CD4-positive, alpha-beta T cell (primary cell): ENCODE results near the gene EDRF1. TPM values are rescaled to one million over a fixed set of nuclear protein-coding genes. Genes with fewer than 3 reads are reported as not detected.
"Not testable (repeated sequence)": the region's sequence is repeated elsewhere in the genome, so short reads cannot be mapped to it uniquely, and the experiment has no call there.

Experiments used
- ATAC-seq: fragments of 200-7000 bp; cut with Tn5 transposase; one replicate; pipeline ENCODE4 v1.10.0; 2022; ENCODE audit warnings: mild to moderate bottlenecking; ENCODE audit not compliant: poor library complexity
- CTCF ChIA-PET: fragments of 350-600 bp; sonication (Branson Sonifier 250); formaldehyde crosslinking; loops from one replicate; lab custom pipeline; 2021; ENCODE audit warnings: antibody characterized with exemption, inconsistent platforms; lab: Charles Lee
- POLR2A ChIA-PET: fragments of 350-600 bp; sonication (Branson Sonifier 250); formaldehyde crosslinking; loops from one replicate; lab custom pipeline; 2021; ENCODE audit warnings: antibody characterized with exemption, inconsistent platforms; lab: Charles Lee
- DNase-seq, 14 experiments: peaks; one replicate each; pipeline ENCODE4 v3.0.0-alpha.2; 2013 to 2020; ENCODE audit warnings: mixed read lengths in 2 of 14
- H3K27ac ChIP-seq, 2 donors: one replicate each; pipeline versions ENCODE4 v1.5.1 to v1.7.0; 2013; ENCODE audit warnings: low read length in 2 of 2, low read depth in 1 of 2, mild to moderate bottlenecking in 1 of 2
- H3K27me3 ChIP-seq, 2 experiments: 1 replicate in 1 of 2; 2 replicates in 1 of 2; pipeline versions ENCODE4 v1.6.1 to v1.7.0; 2013; ENCODE audit warnings: low read length in 2 of 2, control low read depth in 1 of 2, mild to moderate bottlenecking in 1 of 2, moderate library complexity in 1 of 2; ENCODE audit not compliant: insufficient read depth in 2 of 2, control insufficient read depth in 1 of 2
- H3K36me3 ChIP-seq: one replicate; pipeline ENCODE4 v1.6.1; 2013; ENCODE audit warnings: low read length, control low read depth; ENCODE audit not compliant: insufficient read depth
- H3K4me1 ChIP-seq: one replicate; pipeline ENCODE4 v1.6.1; 2013; ENCODE audit warnings: low read length, control low read depth; ENCODE audit not compliant: insufficient read depth
- H3K4me3 ChIP-seq: one replicate; pipeline ENCODE4 v1.5.1; 2013; ENCODE audit warnings: mild to moderate bottlenecking, low read length, moderate library complexity
- H3K9me3 ChIP-seq, 2 experiments: 1 replicate in 1 of 2; 2 replicates in 1 of 2; pipeline versions ENCODE4 v1.6.1 to v1.7.0; 2013; ENCODE audit warnings: low read length in 2 of 2, mild to moderate bottlenecking in 2 of 2, control low read depth in 1 of 2, moderate library complexity in 1 of 2; ENCODE audit not compliant: control insufficient read depth in 1 of 2, insufficient read depth in 1 of 2
- H3K27ac Mint-ChIP-seq: one replicate; pipeline ENCODE4 v1.8.0; 2020; ENCODE audit warnings: mixed read lengths
- H3K27me3 Mint-ChIP-seq: one replicate; pipeline ENCODE4 v1.8.0; 2021; ENCODE audit warnings: mixed read lengths
- H3K36me3 Mint-ChIP-seq: one replicate; pipeline ENCODE4 v1.8.0; 2021; ENCODE audit warnings: low read depth, mixed read lengths
- H3K4me1 Mint-ChIP-seq: one replicate; pipeline ENCODE4 v1.8.0; 2021; ENCODE audit warnings: low read depth, mixed read lengths
- H3K4me3 Mint-ChIP-seq: one replicate; pipeline ENCODE4 v1.8.0; 2020; ENCODE audit warnings: mild to moderate bottlenecking, mixed read lengths
- H3K9me3 Mint-ChIP-seq: one replicate; pipeline ENCODE4 v1.8.0; 2020; ENCODE audit warnings: mixed read lengths
- intact Hi-C, 2 experiments: fragments of 100-400 bp; cut with DNase I in 1 of 2; cut with micrococcal nuclease in 1 of 2; formaldehyde crosslinking; loops; one replicate each; pipeline versions ENCODE4 v1.15.1 to v1.9.0; 2023 to 2025; cut with DNase I, micrococcal nuclease
- total RNA-seq, 174 experiments: library from RNA in 2 of 174; stranded (reverse) in 2 of 174; gene quantifications; one replicate each; pipeline ENCODE4 v1.2.3 and lab custom pipeline; 2021 to 2026
- TF ChIP-seq, protein P1 (sequence below): fragments of 200-600 bp; IDR thresholded peaks from one replicate; pipeline ENCODE4 v1.8.0; 2022; ENCODE audit warnings: antibody characterized with exemption, mild to moderate bottlenecking

EDRF1 gene
- total RNA-seq, 2 experiments from 2014 or later: 39.0 to 39.8 TPM

DNA sequence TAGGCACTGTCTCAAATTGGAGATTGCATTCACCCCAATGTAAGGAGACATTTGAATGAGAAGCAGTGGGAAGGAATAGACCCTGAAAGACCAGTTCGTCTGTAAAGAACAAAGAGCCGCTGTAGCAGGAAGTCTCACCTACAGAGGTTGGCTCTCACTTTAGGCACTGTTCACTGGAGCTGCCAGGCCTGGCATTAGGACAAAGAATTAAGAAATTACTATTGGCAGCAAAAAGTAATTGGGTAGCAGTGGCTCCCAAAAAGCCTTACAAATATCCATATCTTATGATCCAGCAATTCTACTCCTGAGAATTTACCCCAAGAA is 26.0 kb upstream of the EDRF1 start:
- Histone ChIP-seq H3K4me1 (no peaks in the 10 kb centered on the region), H3K27ac (no peak overlapping the region), H3K9me3 (no peaks in the 10 kb centered on the region), H3K27me3 (peaks cover 0 to 6% of the 10 kb centered on the region in 2 experiments), H3K36me3 (no peaks in the 10 kb centered on the region), H3K4me3 (no peak overlapping the region)
- no peak for DNase-seq
- no peak overlapping the region for H3K4me3 Mint-ChIP-seq
- TF ChIP-seq, protein P1, sequence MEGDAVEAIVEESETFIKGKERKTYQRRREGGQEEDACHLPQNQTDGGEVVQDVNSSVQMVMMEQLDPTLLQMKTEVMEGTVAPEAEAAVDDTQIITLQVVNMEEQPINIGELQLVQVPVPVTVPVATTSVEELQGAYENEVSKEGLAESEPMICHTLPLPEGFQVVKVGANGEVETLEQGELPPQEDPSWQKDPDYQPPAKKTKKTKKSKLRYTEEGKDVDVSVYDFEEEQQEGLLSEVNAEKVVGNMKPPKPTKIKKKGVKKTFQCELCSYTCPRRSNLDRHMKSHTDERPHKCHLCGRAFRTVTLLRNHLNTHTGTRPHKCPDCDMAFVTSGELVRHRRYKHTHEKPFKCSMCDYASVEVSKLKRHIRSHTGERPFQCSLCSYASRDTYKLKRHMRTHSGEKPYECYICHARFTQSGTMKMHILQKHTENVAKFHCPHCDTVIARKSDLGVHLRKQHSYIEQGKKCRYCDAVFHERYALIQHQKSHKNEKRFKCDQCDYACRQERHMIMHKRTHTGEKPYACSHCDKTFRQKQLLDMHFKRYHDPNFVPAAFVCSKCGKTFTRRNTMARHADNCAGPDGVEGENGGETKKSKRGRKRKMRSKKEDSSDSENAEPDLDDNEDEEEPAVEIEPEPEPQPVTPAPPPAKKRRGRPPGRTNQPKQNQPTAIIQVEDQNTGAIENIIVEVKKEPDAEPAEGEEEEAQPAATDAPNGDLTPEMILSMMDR: no peak
- H3K4me1 Mint-ChIP-seq: peaks cover 4% of the 10 kb centered on the region
- no peaks in the 10 kb centered on the region for H3K9me3 Mint-ChIP-seq
- intact Hi-C loops: no loop called here
- POLR2A ChIA-PET: no interaction called here
- H3K27ac Mint-ChIP-seq: no peak overlapping the region
- no peaks in the 10 kb centered on the region for H3K36me3 Mint-ChIP-seq
- CTCF ChIA-PET: no interaction called here
- H3K27me3 Mint-ChIP-seq: peaks cover 11% of the 10 kb centered on the region
- no peak for ATAC-seq

DNA sequence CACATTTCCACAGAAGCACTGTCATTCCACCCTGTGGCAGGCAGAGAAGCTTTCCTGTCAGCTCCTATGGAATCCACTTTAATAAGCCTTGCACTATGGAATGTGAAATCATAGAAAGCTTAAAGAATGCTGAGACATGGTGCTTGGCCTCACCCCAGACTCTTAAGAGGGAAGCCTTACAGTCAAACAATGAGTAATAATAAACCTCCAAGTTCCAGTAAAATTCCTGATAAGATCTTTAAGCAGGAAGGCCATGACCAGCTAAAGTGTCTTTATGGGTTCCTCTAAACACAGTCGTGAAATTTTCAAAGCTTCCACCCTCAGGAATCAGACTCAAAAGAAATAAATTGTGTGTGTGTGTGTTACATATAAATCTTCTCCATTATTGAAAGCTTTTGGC is 24.6 kb upstream of the EDRF1 start:
- Histone ChIP-seq H3K4me1 (no peaks in the 10 kb centered on the region), H3K27ac (no peak overlapping the region), H3K27me3 (peaks cover 0 to 4% of the 10 kb centered on the region in 2 experiments), H3K4me3 (no peak overlapping the region), H3K36me3 (no peaks in the 10 kb centered on the region), H3K9me3 (no peaks in the 10 kb centered on the region)
- no peak for ATAC-seq
- no peak overlapping the region for H3K27ac Mint-ChIP-seq
- DNase-seq: no peak
- intact Hi-C loops: no loop called here
- peaks cover 4% of the 10 kb centered on the region for H3K4me1 Mint-ChIP-seq
- TF ChIP-seq, protein P1: no peak
- H3K36me3 Mint-ChIP-seq: no peaks in the 10 kb centered on the region
- CTCF ChIA-PET: no interaction called here
- H3K4me3 Mint-ChIP-seq: no peak overlapping the region
- H3K9me3 Mint-ChIP-seq: no peaks in the 10 kb centered on the region
- H3K27me3 Mint-ChIP-seq: peaks cover 6% of the 10 kb centered on the region
- POLR2A ChIA-PET: no interaction called here

DNA sequence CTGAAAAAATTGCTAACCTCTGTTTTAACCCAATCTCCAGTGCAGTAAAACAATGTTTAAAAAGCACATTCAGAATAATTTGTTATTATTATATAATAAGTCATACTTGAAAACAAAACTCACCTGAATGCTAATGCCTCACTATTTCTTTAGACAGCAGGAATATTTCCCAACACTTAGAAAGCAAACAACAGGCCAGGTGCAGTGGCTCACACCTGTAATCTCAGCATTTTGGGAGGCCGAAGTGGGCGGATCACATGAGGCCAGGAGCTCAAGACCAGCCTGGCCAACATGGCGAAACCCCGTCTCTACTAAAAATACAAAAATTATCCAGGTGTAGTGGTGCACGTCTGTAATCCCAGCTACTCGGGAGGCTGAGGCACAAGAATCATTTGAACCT is 22.6 kb upstream of the EDRF1 start:
- CTCF ChIA-PET, POLR2A ChIA-PET, DNase-seq, H3K4me3 Mint-ChIP-seq, H3K27me3 Mint-ChIP-seq, H3K27ac Mint-ChIP-seq, H3K36me3 Mint-ChIP-seq, H3K9me3 Mint-ChIP-seq, H3K36me3 ChIP-seq, H3K4me3 ChIP-seq, H3K9me3 ChIP-seq, ATAC-seq, intact Hi-C loops, H3K27ac ChIP-seq, H3K4me1 Mint-ChIP-seq, H3K4me1 ChIP-seq, H3K27me3 ChIP-seq: not testable (repeated sequence)

DNA sequence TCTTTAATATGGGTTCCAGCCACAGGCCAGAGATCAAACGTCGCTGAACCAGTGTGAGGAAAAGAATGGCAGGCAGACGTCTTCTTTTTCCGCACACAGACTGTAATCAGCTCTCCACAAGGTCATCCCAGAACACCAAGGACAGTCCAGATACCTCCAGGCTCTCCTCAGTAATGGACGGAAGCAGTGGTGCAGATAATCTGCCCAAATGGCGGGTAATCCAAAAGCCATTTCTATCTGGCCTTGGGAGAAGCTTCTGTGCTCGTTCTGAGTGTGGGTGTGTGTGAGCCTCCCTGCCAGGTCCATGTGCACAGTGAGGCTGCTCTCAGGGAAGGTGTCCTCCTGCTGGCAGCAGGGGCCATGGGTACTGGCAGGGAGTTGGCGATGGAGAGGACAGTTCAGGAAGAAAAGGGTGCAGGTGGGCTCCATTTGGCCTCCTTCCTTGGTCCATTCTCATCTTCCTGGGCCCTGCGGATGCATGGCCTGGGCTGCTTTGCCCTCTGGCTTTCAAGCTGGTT is 21.0 kb upstream of the EDRF1 start:
- H3K36me3 Mint-ChIP-seq: no peaks in the 10 kb centered on the region
- no peaks in the 10 kb centered on the region for H3K36me3 ChIP-seq
- no peak overlapping the region for H3K4me3 Mint-ChIP-seq
- peaks cover 0 to 2% of the 10 kb centered on the region in 2 experiments for H3K27me3 ChIP-seq
- POLR2A ChIA-PET: no interaction called here
- H3K4me3 ChIP-seq: no peak overlapping the region
- H3K27me3 Mint-ChIP-seq: peaks cover 6% of the 10 kb centered on the region
- H3K4me1 ChIP-seq: no peaks in the 10 kb centered on the region
- no peak overlapping the region for H3K27ac ChIP-seq
- H3K4me1 Mint-ChIP-seq: no peaks in the 10 kb centered on the region
- H3K9me3 ChIP-seq: peaks cover 0 to 4% of the 10 kb centered on the region in 2 experiments
- CTCF ChIA-PET: no interaction called here
- DNase-seq (no peak), ATAC-seq (no peak)
- TF ChIP-seq, protein P1: no peak
- H3K9me3 Mint-ChIP-seq: no peaks in the 10 kb centered on the region
- H3K27ac Mint-ChIP-seq: no peak overlapping the region
- intact Hi-C loops: no loop called here
